Spinal cord (tissue), 10 donors: ENCODE results near the gene RELT. TPM values are rescaled to one million over a fixed set of nuclear protein-coding genes. Genes with fewer than 3 reads are reported as not detected.

Experiments
- DNase-seq, 6 donors: peaks; one replicate each; pipeline versions ENCODE4 v3.0.0 to v3.0.0-alpha.2; 2013 to 2015; ENCODE audit warnings: low spot score in 6 of 6, low read depth in 4 of 6
- H3K27ac ChIP-seq: one replicate; pipeline ENCODE4 v1.5.1; 2013; ENCODE audit warnings: low read depth, low read length, control low read depth
- H3K27me3 ChIP-seq: one replicate; pipeline ENCODE4 v1.6.1; 2013; ENCODE audit warnings: low read length; ENCODE audit not compliant: control insufficient read depth, insufficient read depth
- H3K36me3 ChIP-seq: one replicate; pipeline ENCODE4 v1.6.1; 2013; ENCODE audit warnings: low read length; ENCODE audit not compliant: control insufficient read depth, insufficient read depth
- H3K4me1 ChIP-seq: one replicate; pipeline ENCODE4 v1.6.1; 2013; ENCODE audit warnings: low read length; ENCODE audit not compliant: control insufficient read depth, insufficient read depth
- H3K4me3 ChIP-seq: one replicate; pipeline ENCODE4 v1.5.1; 2013; ENCODE audit warnings: low read depth, low read length, control low read depth
- H3K9me3 ChIP-seq: one replicate; pipeline ENCODE4 v1.6.1; 2013; ENCODE audit warnings: low read length; ENCODE audit not compliant: control insufficient read depth, insufficient read depth
- WGBS: methylation state at CpG from one replicate; pipeline ENCODE4 v1.1.5; 2013; ENCODE audit warnings: missing lambda C conversion rate; ENCODE audit not compliant: insufficient coverage; 5-methylcytosine and 5-hydroxymethylcytosine counted together
- polyA plus RNA-seq, 2 donors: library from polyadenylated mRNA; unstranded; fragments of 120-200 nt; gene quantifications; one replicate each; pipeline ENCODE4 v1.2.1, GENCODE V29; 2013; ENCODE audit not compliant: insufficient read length in 2 of 2
- total RNA-seq, 2 donors: library from RNA; depleted of rRNA in 1 of 2; stranded (reverse); fragments of 120-200 nt in 1 of 2; fragments of >200 nt in 1 of 2; gene quantifications; one replicate each; pipeline versions ENCODE4 v1.2.3 to v1.2.4, GENCODE V29; 2013 to 2014
- donor health status: healthy.

Gene RELT
- total and polyA plus RNA-seq, 4 donors = 6.1 to 15.2 (median 9.7) TPM

DNA sequence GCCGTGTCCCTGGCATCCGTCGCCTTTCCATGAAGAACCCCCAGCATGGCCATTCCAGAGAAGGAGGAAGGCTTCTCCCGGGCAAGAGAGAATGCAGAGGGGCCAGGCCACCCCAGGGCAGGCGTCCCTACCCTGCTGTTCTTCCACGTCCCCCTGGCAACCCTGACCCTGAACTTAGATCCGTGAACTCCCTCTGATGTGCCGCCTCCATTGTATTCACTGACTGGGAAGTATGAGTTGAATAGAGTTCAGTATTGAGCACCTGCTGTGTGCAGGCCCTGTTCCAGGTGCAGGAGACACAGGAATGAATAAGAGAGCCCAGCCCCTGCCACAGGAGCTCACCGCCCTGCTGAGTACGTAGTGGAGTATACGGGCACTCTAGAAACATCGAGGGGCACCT is 29.1 kb upstream of the RELT start:
- DNase-seq = peak in 1 of 6 donors; percentile 39
- no peak overlapping the region for H3K27ac ChIP-seq
- 55% methylated on average over 12 of the region's 12 CpGs for WGBS

GRCh38 chr11:73348838-73349237 is 27.4 kb upstream of the RELT start:
- 85% methylated on average over 3 of the region's 5 CpGs for WGBS
- H3K4me1 ChIP-seq = peaks cover 39% of the 10 kb centered on the region
- H3K27me3 ChIP-seq = no peaks in the 10 kb centered on the region
- no peak overlapping the region for H3K4me3 ChIP-seq
- no peaks in the 10 kb centered on the region for H3K9me3 ChIP-seq
- H3K36me3 ChIP-seq = peaks cover 65% of the 10 kb centered on the region
- no peak for DNase-seq
- H3K27ac ChIP-seq = no peak overlapping the region

More for the DNA sequence above, 29.1 kb upstream of the RELT start:
- H3K9me3 ChIP-seq = no peaks in the 10 kb centered on the region
- H3K4me3 ChIP-seq = no peak overlapping the region
- peaks cover 55% of the 10 kb centered on the region for H3K36me3 ChIP-seq
- no peaks in the 10 kb centered on the region for H3K27me3 ChIP-seq
- H3K4me1 ChIP-seq = peaks cover 54% of the 10 kb centered on the region

GRCh38 chr11:73349633-73350032 is 26.6 kb upstream of the RELT start:
- H3K4me3 ChIP-seq = no peak overlapping the region
- 95% methylated on average over 4 of the region's 6 CpGs for WGBS
- no peaks in the 10 kb centered on the region for H3K9me3 ChIP-seq
- H3K4me1 ChIP-seq = peaks cover 31% of the 10 kb centered on the region
- peaks cover 69% of the 10 kb centered on the region for H3K36me3 ChIP-seq
- no peak for DNase-seq
- H3K27ac ChIP-seq = no peak overlapping the region
- no peaks in the 10 kb centered on the region for H3K27me3 ChIP-seq

- WGBS = 29% methylated on average over 11 of the region's 16 CpGs
- H3K9me3 ChIP-seq = no peaks in the 10 kb centered on the region
- no peak overlapping the region for H3K27ac ChIP-seq
- no peak overlapping the region for H3K4me3 ChIP-seq
- H3K27me3 ChIP-seq = no peaks in the 10 kb centered on the region
- H3K36me3 ChIP-seq = peaks cover 71% of the 10 kb centered on the region
- peaks cover 18% of the 10 kb centered on the region for H3K4me1 ChIP-seq
- peak in 2 of 6 donors; percentile 79 to 87 for DNase-seq
Measured at GRCh38 chr11:73350908-73351636, 25.1 kb upstream of the RELT start.

DNA sequence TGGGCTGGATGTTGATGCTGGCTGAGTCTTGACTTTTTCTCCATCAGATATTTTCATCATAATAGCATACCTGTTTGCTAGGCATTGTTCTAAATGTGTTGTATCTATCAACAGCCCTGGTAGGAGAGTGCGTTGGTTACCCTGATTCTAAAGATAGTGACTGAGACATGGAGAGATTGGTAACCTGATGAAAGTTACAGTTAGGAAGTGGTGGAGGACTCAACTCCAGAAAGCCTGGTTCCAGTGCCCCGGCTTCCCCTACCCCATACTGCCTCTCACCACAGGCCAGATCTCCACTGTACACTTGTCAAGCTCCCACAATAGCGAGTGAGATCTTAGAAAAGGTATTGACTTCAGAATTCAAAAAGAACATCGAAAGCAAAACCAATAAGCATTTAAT is 22.8 kb upstream of the RELT start:
- Histone ChIP-seq H3K4me3 (no peak overlapping the region), H3K36me3 (peaks cover 74% of the 10 kb centered on the region), H3K27ac (no peak overlapping the region), H3K27me3 (no peaks in the 10 kb centered on the region), H3K9me3 (no peaks in the 10 kb centered on the region), H3K4me1 (peaks cover 19% of the 10 kb centered on the region)
- no peak for DNase-seq
- WGBS = no CpG with 5 or more reads among the region's 4 CpGs

GRCh38 chr11:73355109-73355508 is 21.1 kb upstream of the RELT start:
- Histone ChIP-seq H3K36me3 (peaks cover 78% of the 10 kb centered on the region), H3K4me1 (peaks cover 32% of the 10 kb centered on the region)
- 100% methylated on average over 1 of the region's 4 CpGs for WGBS

GRCh38 chr11:73356979-73357860 is 19.0 kb upstream of the RELT start:
- Histone ChIP-seq H3K9me3 (no peaks in the 10 kb centered on the region), H3K4me3 (no peak overlapping the region), H3K4me1 (peaks cover 26% of the 10 kb centered on the region), H3K36me3 (peaks cover 91% of the 10 kb centered on the region), H3K27ac (no peak overlapping the region), H3K27me3 (no peaks in the 10 kb centered on the region)
- 84% methylated on average over 22 of the region's 22 CpGs for WGBS
- DNase-seq = peak in 2 of 6 donors; percentile 36 to 47

More at GRCh38 chr11:73355109-73355508, 21.1 kb upstream of the RELT start:
- H3K27ac ChIP-seq = no peak overlapping the region
- no peak overlapping the region for H3K4me3 ChIP-seq
- no peaks in the 10 kb centered on the region for H3K27me3 ChIP-seq
- DNase-seq = no peak
- no peaks in the 10 kb centered on the region for H3K9me3 ChIP-seq

GRCh38 chr11:73358071-73358470 is 18.1 kb upstream of the RELT start:
- H3K36me3 ChIP-seq = peaks cover 92% of the 10 kb centered on the region
- 89% methylated on average over 1 of the region's 5 CpGs for WGBS

DNA sequence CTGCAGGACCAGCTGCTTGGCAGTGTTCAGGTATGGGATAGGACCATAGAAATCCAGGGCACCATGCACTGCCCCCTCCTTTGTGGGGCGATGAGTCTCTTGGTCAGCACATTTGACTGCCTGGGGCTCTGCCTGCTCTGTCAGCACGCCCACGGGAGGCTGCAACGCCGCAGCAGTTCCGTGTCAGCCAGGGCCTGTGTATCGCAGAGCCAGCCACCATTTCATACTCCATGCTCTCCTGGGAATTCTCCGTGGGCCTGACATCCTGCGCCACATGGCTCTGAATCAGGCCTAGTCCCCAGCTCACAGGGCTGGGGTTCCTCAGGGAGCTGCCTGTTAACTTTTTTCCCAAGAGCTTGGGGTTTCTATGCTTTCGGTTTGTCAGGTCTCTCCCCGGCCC is 16.9 kb upstream of the RELT start:
- Histone ChIP-seq H3K9me3 (no peaks in the 10 kb centered on the region), H3K27ac (no peak overlapping the region), H3K4me3 (no peak overlapping the region), H3K27me3 (no peaks in the 10 kb centered on the region), H3K36me3 (peaks cover 95% of the 10 kb centered on the region), H3K4me1 (peaks cover 26% of the 10 kb centered on the region)
- no peak for DNase-seq
- 82% methylated on average over 11 of the region's 11 CpGs for WGBS

More at GRCh38 chr11:73358071-73358470, 18.1 kb upstream of the RELT start:
- Histone ChIP-seq H3K27ac (no peak overlapping the region), H3K9me3 (no peaks in the 10 kb centered on the region), H3K4me3 (no peak overlapping the region), H3K27me3 (no peaks in the 10 kb centered on the region), H3K4me1 (peaks cover 26% of the 10 kb centered on the region)
- DNase-seq = no peak
